OCI-LY1 (cell line): Measurements from ENCODE around the gene PDE1C.

ENCODE experiments used
- CTCF ChIP-seq: fragments of 200-600 bp; sonication (generic), shearing (Covaris generic); IDR thresholded peaks from 2 replicates; pipeline ENCODE4 v1.5.1; 2017; ENCODE audit warnings: mild to moderate bottlenecking, antibody characterized with exemption, low read length, moderate library complexity, mixed read lengths
- EZH2 ChIP-seq: fragments of 200-600 bp; sonication (generic), shearing (Covaris generic); IDR thresholded peaks from 2 replicates; pipeline ENCODE4 v1.8.0; 2017; ENCODE audit warnings: borderline replicate concordance, mixed run types, mild to moderate bottlenecking, antibody characterized with exemption, low read length, moderate library complexity, mixed read lengths

- TF ChIP-seq EZH2 (no peak), CTCF (no peak)
Measured at GRCh38 chr7:31747553-31747952, 322.7 kb downstream of the PDE1C start.
